ENCODE data around the gene SNX30.

DNA sequence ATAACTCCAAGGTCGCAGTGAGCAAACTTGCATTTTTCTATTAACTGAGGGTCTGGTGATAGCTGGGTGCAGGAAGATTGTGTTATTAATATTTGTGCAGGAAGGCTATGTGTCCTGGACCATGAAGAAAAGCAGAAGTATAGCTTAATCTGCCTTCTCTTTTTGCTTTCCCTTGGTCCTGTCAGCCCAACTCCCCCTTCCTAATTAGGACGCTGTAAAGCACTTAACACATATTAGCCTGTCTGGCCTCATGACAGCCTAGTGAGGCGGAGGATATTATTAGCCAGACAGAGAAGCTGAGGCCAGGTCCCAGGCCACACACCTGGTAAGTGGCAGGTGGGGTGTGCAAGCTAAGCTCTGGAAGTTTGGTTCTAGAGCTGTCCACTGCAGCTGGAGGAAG lies 110.6 kb downstream of the SNX30 start:
- no peak for TF ChIP-seq YY1 (IDR thresholded peaks at IDR 0.05)
- no peak for TF ChIP-seq FOXA1 (IDR thresholded peaks at IDR 0.05)
- TF ChIP-seq, protein P1, sequence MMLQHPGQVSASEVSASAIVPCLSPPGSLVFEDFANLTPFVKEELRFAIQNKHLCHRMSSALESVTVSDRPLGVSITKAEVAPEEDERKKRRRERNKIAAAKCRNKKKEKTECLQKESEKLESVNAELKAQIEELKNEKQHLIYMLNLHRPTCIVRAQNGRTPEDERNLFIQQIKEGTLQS (IDR thresholded peaks at IDR 0.05), result no peak
- TF ChIP-seq, protein P2, sequence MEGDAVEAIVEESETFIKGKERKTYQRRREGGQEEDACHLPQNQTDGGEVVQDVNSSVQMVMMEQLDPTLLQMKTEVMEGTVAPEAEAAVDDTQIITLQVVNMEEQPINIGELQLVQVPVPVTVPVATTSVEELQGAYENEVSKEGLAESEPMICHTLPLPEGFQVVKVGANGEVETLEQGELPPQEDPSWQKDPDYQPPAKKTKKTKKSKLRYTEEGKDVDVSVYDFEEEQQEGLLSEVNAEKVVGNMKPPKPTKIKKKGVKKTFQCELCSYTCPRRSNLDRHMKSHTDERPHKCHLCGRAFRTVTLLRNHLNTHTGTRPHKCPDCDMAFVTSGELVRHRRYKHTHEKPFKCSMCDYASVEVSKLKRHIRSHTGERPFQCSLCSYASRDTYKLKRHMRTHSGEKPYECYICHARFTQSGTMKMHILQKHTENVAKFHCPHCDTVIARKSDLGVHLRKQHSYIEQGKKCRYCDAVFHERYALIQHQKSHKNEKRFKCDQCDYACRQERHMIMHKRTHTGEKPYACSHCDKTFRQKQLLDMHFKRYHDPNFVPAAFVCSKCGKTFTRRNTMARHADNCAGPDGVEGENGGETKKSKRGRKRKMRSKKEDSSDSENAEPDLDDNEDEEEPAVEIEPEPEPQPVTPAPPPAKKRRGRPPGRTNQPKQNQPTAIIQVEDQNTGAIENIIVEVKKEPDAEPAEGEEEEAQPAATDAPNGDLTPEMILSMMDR (IDR thresholded peaks at IDR 0.05; ENCODE audit: low read depth, low read length, missing input control), result no peak
- TF ChIP-seq, protein P3, sequence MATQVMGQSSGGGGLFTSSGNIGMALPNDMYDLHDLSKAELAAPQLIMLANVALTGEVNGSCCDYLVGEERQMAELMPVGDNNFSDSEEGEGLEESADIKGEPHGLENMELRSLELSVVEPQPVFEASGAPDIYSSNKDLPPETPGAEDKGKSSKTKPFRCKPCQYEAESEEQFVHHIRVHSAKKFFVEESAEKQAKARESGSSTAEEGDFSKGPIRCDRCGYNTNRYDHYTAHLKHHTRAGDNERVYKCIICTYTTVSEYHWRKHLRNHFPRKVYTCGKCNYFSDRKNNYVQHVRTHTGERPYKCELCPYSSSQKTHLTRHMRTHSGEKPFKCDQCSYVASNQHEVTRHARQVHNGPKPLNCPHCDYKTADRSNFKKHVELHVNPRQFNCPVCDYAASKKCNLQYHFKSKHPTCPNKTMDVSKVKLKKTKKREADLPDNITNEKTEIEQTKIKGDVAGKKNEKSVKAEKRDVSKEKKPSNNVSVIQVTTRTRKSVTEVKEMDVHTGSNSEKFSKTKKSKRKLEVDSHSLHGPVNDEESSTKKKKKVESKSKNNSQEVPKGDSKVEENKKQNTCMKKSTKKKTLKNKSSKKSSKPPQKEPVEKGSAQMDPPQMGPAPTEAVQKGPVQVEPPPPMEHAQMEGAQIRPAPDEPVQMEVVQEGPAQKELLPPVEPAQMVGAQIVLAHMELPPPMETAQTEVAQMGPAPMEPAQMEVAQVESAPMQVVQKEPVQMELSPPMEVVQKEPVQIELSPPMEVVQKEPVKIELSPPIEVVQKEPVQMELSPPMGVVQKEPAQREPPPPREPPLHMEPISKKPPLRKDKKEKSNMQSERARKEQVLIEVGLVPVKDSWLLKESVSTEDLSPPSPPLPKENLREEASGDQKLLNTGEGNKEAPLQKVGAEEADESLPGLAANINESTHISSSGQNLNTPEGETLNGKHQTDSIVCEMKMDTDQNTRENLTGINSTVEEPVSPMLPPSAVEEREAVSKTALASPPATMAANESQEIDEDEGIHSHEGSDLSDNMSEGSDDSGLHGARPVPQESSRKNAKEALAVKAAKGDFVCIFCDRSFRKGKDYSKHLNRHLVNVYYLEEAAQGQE (IDR thresholded peaks at IDR 0.05), result no peak
- no peak for TF ChIP-seq GABPA (IDR thresholded peaks at IDR 0.05 in 1 of 2, conservative IDR thresholded peaks at IDR 0.05 in 1 of 2)
- no peak for TF ChIP-seq SP1 (IDR thresholded peaks at IDR 0.05)
- TF ChIP-seq FOXA2 (IDR thresholded peaks at IDR 0.05), result no peak
- TF ChIP-seq JUND (IDR thresholded peaks at IDR 0.05), result no peak

Measured in liver (tissue), 3 donors.